K562 (cell line): ENCODE measurements around the gene SPNS2. TPM values are rescaled to one million over a fixed set of nuclear protein-coding genes. Genes with fewer than 3 reads are reported as not detected.

Experiments
- CBX3 ChIP-seq, 2 experiments: IDR thresholded peaks; 1 replicate in 1 of 2; 2 replicates in 1 of 2; pipeline ENCODE4 v1.6.1; 2012; ENCODE audit warnings: inconsistent platforms in 2 of 2, low read length in 2 of 2, borderline replicate concordance in 1 of 2, control low read depth in 1 of 2
- MAFG ChIP-seq: fragments of 450-650 bp; conservative IDR thresholded peaks from 2 replicates; pipeline ENCODE4 v1.6.1; 2016; ENCODE audit warnings: missing genetic modification characterization, missing compliant biosample characterization
- NCOA1 ChIP-seq: fragments of 450-650 bp; IDR thresholded peaks from 2 replicates; pipeline ENCODE4 v1.6.1; 2016; ENCODE audit warnings: low read depth
- TBP ChIP-seq: optimal IDR thresholded peaks from 2 replicates; pipeline ENCODE3; 2011; ENCODE audit warnings: low read depth, low read length, improper control_type of control experiment
- polyA plus RNA-seq, 8 experiments: library from polyadenylated mRNA; depleted of rRNA in 4 of 8; stranded (reverse) in 5 of 8; unstranded in 3 of 8; fragments of >200 nt; fragmentation: Nextera tagmentation in 2 of 8; fragmentation: Illumina TruSeq in 1 of 8; extraction: Ambion mirVana in 2 of 8; extraction: Trizol in 1 of 8; gene quantifications; 2 replicates each; pipeline versions ENCODE4 v1.2.1 to v1.2.3, GENCODE V29; 2011 to 2014; ENCODE audit warnings: inconsistent platforms in 1 of 8, missing spikeins in 1 of 8
- total RNA-seq, 7 experiments: library from RNA; depleted of rRNA in 6 of 7; stranded (reverse); fragments of >200 nt in 6 of 7; fragmentation: Illumina TruSeq in 2 of 7; extraction: Trizol in 2 of 7; gene quantifications; 2 replicates each; pipeline versions ENCODE4 v1.2.1 to v1.2.3, GENCODE V29; 2011 to 2021; ENCODE audit warnings: low replicate concordance in 1 of 7
- TF ChIP-seq, protein P1 (sequence below): fragments of 450-650 bp; IDR thresholded peaks from 2 replicates; pipeline ENCODE4 v1.6.1; 2016; ENCODE audit warnings: mild to moderate bottlenecking, moderate library complexity
- TF ChIP-seq, protein P2 (sequence below): fragments of 250-450 bp; sonication (Bioruptor Pico); IDR thresholded peaks from 2 replicates; pipeline ENCODE4 v1.9.0; 2021; ENCODE audit warnings: mild to moderate bottlenecking, inconsistent platforms
- TF ChIP-seq, protein P3 (sequence below): IDR thresholded peaks from 2 replicates; pipeline ENCODE4 v1.6.1; 2012; ENCODE audit warnings: low read depth, low read length, improper control_type of control experiment, borderline replicate concordance
- TF ChIP-seq, protein P4 (sequence below): fragments of 450-650 bp; IDR thresholded peaks from 2 replicates; pipeline ENCODE4 v1.6.1; 2016; ENCODE audit warnings: antibody characterized with exemption

Gene SPNS2
- total and polyA plus RNA-seq, 9 of the 15 experiments (the other 6 are each of a cell fraction or from before 2014, with no cell fraction given) = 0.06 TPM; not detected in 8

DNA sequence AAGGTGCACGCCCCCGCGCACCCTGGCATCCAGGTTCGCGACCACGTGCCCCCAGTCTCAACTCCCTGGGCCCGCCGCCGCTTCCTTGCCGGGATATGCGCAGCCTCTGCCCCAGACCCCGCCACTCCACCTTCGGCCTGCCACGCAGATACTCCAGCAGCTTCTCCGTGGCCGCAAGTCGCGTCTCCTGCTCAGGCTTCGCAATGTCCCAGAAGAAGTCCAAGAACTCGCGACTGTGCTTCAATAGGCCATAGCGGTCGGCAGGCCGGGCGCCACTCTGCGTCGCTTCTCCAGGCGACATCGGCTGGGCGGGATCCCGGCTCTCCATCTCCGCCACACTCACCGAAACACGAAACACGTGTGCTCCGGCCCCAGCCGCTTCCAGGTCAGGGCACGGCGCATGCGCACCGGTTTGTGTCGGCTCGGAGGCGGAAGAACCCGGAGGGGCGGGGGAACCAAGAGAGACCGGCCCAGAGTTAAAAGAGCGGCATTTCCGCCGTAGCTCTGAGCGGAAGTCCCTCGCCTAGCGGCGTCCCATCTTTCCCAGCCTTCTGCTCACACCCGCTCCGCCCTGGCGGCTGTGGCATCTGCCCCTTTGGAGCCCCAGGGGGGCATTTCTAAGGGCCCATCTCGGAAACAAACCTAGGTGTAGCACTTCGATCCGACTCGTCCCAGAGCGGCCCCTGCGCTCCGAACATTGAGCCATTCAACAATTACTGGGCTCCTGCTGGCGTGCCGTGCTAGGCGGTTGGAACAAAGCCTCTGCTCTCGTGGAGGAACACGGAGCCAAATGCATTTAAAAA lies 56.5 kb downstream of the SPNS2 start, which contains the start of gene MYBBP1A (continued):
- TF ChIP-seq, protein P1, sequence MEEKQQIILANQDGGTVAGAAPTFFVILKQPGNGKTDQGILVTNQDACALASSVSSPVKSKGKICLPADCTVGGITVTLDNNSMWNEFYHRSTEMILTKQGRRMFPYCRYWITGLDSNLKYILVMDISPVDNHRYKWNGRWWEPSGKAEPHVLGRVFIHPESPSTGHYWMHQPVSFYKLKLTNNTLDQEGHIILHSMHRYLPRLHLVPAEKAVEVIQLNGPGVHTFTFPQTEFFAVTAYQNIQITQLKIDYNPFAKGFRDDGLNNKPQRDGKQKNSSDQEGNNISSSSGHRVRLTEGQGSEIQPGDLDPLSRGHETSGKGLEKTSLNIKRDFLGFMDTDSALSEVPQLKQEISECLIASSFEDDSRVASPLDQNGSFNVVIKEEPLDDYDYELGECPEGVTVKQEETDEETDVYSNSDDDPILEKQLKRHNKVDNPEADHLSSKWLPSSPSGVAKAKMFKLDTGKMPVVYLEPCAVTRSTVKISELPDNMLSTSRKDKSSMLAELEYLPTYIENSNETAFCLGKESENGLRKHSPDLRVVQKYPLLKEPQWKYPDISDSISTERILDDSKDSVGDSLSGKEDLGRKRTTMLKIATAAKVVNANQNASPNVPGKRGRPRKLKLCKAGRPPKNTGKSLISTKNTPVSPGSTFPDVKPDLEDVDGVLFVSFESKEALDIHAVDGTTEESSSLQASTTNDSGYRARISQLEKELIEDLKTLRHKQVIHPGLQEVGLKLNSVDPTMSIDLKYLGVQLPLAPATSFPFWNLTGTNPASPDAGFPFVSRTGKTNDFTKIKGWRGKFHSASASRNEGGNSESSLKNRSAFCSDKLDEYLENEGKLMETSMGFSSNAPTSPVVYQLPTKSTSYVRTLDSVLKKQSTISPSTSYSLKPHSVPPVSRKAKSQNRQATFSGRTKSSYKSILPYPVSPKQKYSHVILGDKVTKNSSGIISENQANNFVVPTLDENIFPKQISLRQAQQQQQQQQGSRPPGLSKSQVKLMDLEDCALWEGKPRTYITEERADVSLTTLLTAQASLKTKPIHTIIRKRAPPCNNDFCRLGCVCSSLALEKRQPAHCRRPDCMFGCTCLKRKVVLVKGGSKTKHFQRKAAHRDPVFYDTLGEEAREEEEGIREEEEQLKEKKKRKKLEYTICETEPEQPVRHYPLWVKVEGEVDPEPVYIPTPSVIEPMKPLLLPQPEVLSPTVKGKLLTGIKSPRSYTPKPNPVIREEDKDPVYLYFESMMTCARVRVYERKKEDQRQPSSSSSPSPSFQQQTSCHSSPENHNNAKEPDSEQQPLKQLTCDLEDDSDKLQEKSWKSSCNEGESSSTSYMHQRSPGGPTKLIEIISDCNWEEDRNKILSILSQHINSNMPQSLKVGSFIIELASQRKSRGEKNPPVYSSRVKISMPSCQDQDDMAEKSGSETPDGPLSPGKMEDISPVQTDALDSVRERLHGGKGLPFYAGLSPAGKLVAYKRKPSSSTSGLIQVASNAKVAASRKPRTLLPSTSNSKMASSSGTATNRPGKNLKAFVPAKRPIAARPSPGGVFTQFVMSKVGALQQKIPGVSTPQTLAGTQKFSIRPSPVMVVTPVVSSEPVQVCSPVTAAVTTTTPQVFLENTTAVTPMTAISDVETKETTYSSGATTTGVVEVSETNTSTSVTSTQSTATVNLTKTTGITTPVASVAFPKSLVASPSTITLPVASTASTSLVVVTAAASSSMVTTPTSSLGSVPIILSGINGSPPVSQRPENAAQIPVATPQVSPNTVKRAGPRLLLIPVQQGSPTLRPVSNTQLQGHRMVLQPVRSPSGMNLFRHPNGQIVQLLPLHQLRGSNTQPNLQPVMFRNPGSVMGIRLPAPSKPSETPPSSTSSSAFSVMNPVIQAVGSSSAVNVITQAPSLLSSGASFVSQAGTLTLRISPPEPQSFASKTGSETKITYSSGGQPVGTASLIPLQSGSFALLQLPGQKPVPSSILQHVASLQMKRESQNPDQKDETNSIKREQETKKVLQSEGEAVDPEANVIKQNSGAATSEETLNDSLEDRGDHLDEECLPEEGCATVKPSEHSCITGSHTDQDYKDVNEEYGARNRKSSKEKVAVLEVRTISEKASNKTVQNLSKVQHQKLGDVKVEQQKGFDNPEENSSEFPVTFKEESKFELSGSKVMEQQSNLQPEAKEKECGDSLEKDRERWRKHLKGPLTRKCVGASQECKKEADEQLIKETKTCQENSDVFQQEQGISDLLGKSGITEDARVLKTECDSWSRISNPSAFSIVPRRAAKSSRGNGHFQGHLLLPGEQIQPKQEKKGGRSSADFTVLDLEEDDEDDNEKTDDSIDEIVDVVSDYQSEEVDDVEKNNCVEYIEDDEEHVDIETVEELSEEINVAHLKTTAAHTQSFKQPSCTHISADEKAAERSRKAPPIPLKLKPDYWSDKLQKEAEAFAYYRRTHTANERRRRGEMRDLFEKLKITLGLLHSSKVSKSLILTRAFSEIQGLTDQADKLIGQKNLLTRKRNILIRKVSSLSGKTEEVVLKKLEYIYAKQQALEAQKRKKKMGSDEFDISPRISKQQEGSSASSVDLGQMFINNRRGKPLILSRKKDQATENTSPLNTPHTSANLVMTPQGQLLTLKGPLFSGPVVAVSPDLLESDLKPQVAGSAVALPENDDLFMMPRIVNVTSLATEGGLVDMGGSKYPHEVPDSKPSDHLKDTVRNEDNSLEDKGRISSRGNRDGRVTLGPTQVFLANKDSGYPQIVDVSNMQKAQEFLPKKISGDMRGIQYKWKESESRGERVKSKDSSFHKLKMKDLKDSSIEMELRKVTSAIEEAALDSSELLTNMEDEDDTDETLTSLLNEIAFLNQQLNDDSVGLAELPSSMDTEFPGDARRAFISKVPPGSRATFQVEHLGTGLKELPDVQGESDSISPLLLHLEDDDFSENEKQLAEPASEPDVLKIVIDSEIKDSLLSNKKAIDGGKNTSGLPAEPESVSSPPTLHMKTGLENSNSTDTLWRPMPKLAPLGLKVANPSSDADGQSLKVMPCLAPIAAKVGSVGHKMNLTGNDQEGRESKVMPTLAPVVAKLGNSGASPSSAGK = peak; percentile 82
- TF ChIP-seq CBX3 (IDR thresholded peaks at IDR 0.05; ENCODE audit: borderline replicate concordance in 1 of 2, low read length in 2 of 2) (0 out of 3 replicates have a peak, but pooled peaks of 1 of the 2 experiments have one; percentile 14), TBP (peak; percentile 78), MAFG (tag) (no peak), NCOA1 (peak; percentile 58; the same call in 1 of the 2 replicates)
- TF ChIP-seq, protein P2, sequence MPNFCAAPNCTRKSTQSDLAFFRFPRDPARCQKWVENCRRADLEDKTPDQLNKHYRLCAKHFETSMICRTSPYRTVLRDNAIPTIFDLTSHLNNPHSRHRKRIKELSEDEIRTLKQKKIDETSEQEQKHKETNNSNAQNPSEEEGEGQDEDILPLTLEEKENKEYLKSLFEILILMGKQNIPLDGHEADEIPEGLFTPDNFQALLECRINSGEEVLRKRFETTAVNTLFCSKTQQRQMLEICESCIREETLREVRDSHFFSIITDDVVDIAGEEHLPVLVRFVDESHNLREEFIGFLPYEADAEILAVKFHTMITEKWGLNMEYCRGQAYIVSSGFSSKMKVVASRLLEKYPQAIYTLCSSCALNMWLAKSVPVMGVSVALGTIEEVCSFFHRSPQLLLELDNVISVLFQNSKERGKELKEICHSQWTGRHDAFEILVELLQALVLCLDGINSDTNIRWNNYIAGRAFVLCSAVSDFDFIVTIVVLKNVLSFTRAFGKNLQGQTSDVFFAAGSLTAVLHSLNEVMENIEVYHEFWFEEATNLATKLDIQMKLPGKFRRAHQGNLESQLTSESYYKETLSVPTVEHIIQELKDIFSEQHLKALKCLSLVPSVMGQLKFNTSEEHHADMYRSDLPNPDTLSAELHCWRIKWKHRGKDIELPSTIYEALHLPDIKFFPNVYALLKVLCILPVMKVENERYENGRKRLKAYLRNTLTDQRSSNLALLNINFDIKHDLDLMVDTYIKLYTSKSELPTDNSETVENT = 0 out of 2 replicates have a peak, but pooled peaks have one; percentile 43
- TF ChIP-seq, protein P3, sequence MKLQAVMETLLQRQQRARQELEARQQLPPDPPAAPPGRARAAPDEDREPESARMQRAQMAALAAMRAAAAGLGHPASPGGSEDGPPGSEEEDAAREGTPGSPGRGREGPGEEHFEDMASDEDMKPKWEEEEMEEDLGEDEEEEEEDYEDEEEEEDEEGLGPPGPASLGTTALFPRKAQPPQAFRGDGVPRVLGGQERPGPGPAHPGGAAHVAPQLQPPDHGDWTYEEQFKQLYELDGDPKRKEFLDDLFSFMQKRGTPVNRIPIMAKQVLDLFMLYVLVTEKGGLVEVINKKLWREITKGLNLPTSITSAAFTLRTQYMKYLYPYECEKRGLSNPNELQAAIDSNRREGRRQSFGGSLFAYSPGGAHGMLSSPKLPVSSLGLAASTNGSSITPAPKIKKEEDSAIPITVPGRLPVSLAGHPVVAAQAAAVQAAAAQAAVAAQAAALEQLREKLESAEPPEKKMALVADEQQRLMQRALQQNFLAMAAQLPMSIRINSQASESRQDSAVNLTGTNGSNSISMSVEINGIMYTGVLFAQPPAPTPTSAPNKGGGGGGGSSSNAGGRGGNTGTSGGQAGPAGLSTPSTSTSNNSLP = no peak
- TF ChIP-seq, protein P4, sequence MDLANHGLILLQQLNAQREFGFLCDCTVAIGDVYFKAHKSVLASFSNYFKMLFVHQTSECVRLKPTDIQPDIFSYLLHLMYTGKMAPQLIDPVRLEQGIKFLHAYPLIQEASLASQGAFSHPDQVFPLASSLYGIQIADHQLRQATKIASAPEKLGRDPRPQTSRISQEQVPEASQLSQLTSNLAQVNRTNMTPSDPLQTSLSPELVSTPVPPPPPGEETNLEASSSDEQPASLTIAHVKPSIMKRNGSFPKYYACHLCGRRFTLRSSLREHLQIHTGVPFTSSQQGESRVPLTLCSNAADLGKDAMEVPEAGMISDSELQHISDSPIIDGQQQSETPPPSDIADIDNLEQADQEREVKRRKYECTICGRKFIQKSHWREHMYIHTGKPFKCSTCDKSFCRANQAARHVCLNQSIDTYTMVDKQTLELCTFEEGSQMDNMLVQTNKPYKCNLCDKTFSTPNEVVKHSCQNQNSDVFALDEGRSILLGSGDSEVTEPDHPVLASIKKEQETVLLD = peak; percentile 95
